ENCODE measurements around the gene KCND3.

GRCh38 chr1:112001436-112001835 is 12.0 kb upstream of the KCND3 start:
- no peak for TF ChIP-seq EZH2 (IDR thresholded peaks at IDR 0.05)
- no peak for TF ChIP-seq POLR2AphosphoS5 (IDR thresholded peaks at IDR 0.05; ENCODE audit: borderline replicate concordance, low read depth, low read length)
- no peak for TF ChIP-seq FOXP2 (optimal IDR thresholded peaks at IDR 0.05; ENCODE audit: control extremely low read depth, extremely low read length, insufficient read depth)

All from SK-N-MC (cell line).